Measurements from ENCODE around the gene RAB26.

The RAB26 gene

GRCh38 chr16:2155977-2156848 is 7.8 kb downstream of the RAB26 start:
- peaks cover 40% of the 10 kb centered on the region for H3K36me3 ChIP-seq (replicated peaks)
- H3K4me3 ChIP-seq, result peak overlapping the region; percentile 100
- peaks cover 22% of the 10 kb centered on the region for H3K4me1 ChIP-seq
- no peaks in the 10 kb centered on the region for H3K9me3 ChIP-seq
- DNase-seq (ENCODE audit: low spot score in 2 of 2), result peak; percentile 32 to 62
- in situ Hi-C loops (cut with MboI; ENCODE audit: low sequenced_read_pairs), result no loop called here
- H3K27me3 ChIP-seq (ENCODE audit: low read depth), result no peaks in the 10 kb centered on the region

GRCh38 chr16:2156849-2157224 is 8.4 kb downstream of the RAB26 start:
- H3K9me3 ChIP-seq, result no peaks in the 10 kb centered on the region
- no peaks in the 10 kb centered on the region for H3K27me3 ChIP-seq (ENCODE audit: low read depth)
- H3K4me1 ChIP-seq, result peaks cover 16% of the 10 kb centered on the region
- in situ Hi-C loops (cut with MboI; ENCODE audit: low sequenced_read_pairs), result no loop called here
- H3K36me3 ChIP-seq (replicated peaks), result peaks cover 33% of the 10 kb centered on the region
- no peak for DNase-seq (ENCODE audit: low spot score in 2 of 2)
- H3K4me3 ChIP-seq, result peak overlapping the region; percentile 100

- H3K4me3 ChIP-seq, result no peak overlapping the region; the same call in 1 of the 2 replicates
These were observed 9.2 kb downstream of the RAB26 start for GRCh38 chr16:2157480-2158261.

GRCh38 chr16:2158262-2158638 is 9.8 kb downstream of the RAB26 start:
- H3K9me3 ChIP-seq, result no peaks in the 10 kb centered on the region
- H3K36me3 ChIP-seq (replicated peaks), result peaks cover 19% of the 10 kb centered on the region
- DNase-seq (ENCODE audit: low spot score in 2 of 2), result no peak
- H3K27me3 ChIP-seq (ENCODE audit: low read depth), result no peaks in the 10 kb centered on the region
- H3K4me1 ChIP-seq, result peaks cover 9% of the 10 kb centered on the region
- in situ Hi-C loops (cut with MboI; ENCODE audit: low sequenced_read_pairs), result no loop called here
- H3K4me3 ChIP-seq, result no peak overlapping the region

More at GRCh38 chr16:2157480-2158261, 9.2 kb downstream of the RAB26 start:
- Histone ChIP-seq H3K36me3 (replicated peaks) (peaks cover 25% of the 10 kb centered on the region), H3K4me1 (peaks cover 11% of the 10 kb centered on the region), H3K9me3 (no peaks in the 10 kb centered on the region), H3K27me3 (ENCODE audit: low read depth) (no peaks in the 10 kb centered on the region)
- no peak for DNase-seq (ENCODE audit: low spot score in 2 of 2)
- in situ Hi-C loops (cut with MboI; ENCODE audit: low sequenced_read_pairs), result no loop called here

- Histone ChIP-seq H3K27me3 (ENCODE audit: low read depth) (no peaks in the 10 kb centered on the region), H3K36me3 (replicated peaks) (peaks cover 14% of the 10 kb centered on the region), H3K4me1 (peaks cover 9% of the 10 kb centered on the region), H3K4me3 (no peak overlapping the region), H3K9me3 (no peaks in the 10 kb centered on the region)
- no peak for DNase-seq (ENCODE audit: low spot score in 2 of 2)
- in situ Hi-C loops (cut with MboI; ENCODE audit: low sequenced_read_pairs), result no loop called here
These were observed 10.9 kb downstream of the RAB26 start for GRCh38 chr16:2159175-2159838.

- Histone ChIP-seq H3K9me3 (no peaks in the 10 kb centered on the region), H3K27me3 (ENCODE audit: low read depth) (no peaks in the 10 kb centered on the region), H3K36me3 (replicated peaks) (peaks cover 9% of the 10 kb centered on the region), H3K4me3 (no peak overlapping the region), H3K4me1 (peaks cover 9% of the 10 kb centered on the region)
- DNase-seq (ENCODE audit: low spot score in 2 of 2), result no peak
- in situ Hi-C loops (cut with MboI; ENCODE audit: low sequenced_read_pairs), result no loop called here
These were observed 12.6 kb downstream of the RAB26 start for GRCh38 chr16:2160915-2161551.

GRCh38 chr16:2161911-2162310 is 13.5 kb downstream of the RAB26 start:
- Histone ChIP-seq H3K4me1 (peaks cover 5% of the 10 kb centered on the region), H3K4me3 (no peak overlapping the region), H3K36me3 (replicated peaks) (peaks cover 17% of the 10 kb centered on the region), H3K9me3 (no peaks in the 10 kb centered on the region), H3K27me3 (ENCODE audit: low read depth) (no peaks in the 10 kb centered on the region)
- DNase-seq (ENCODE audit: low spot score in 2 of 2), result no peak
- in situ Hi-C loops (cut with MboI; ENCODE audit: low sequenced_read_pairs), result no loop called here

GRCh38 chr16:2162676-2163118 is 14.3 kb downstream of the RAB26 start:
- H3K27me3 ChIP-seq (ENCODE audit: low read depth), result no peaks in the 10 kb centered on the region
- no peak for DNase-seq (ENCODE audit: low spot score in 2 of 2)
- H3K4me3 ChIP-seq, result no peak overlapping the region
- H3K36me3 ChIP-seq (replicated peaks), result peaks cover 22% of the 10 kb centered on the region
- no peaks in the 10 kb centered on the region for H3K4me1 ChIP-seq
- H3K9me3 ChIP-seq, result no peaks in the 10 kb centered on the region
- in situ Hi-C loops (cut with MboI; ENCODE audit: low sequenced_read_pairs), result no loop called here

- Histone ChIP-seq H3K4me3 (no peak overlapping the region), H3K36me3 (replicated peaks) (peaks cover 26% of the 10 kb centered on the region), H3K4me1 (no peaks in the 10 kb centered on the region), H3K27me3 (ENCODE audit: low read depth) (no peaks in the 10 kb centered on the region), H3K9me3 (no peaks in the 10 kb centered on the region)
- in situ Hi-C loops (cut with MboI; ENCODE audit: low sequenced_read_pairs), result no loop called here
- no peak for DNase-seq (ENCODE audit: low spot score in 2 of 2)
These were observed 14.9 kb downstream of the RAB26 start for GRCh38 chr16:2163211-2163881.

- Histone ChIP-seq H3K4me1 (no peaks in the 10 kb centered on the region), H3K36me3 (replicated peaks) (peaks cover 26% of the 10 kb centered on the region), H3K9me3 (no peaks in the 10 kb centered on the region), H3K4me3 (no peak overlapping the region), H3K27me3 (ENCODE audit: low read depth) (no peaks in the 10 kb centered on the region)
- in situ Hi-C loops (cut with MboI; ENCODE audit: low sequenced_read_pairs), result no loop called here
- no peak for DNase-seq (ENCODE audit: low spot score in 2 of 2)
These were observed 17.4 kb downstream of the RAB26 start for GRCh38 chr16:2165861-2166260.

- H3K4me1 ChIP-seq, result no peaks in the 10 kb centered on the region
- no peaks in the 10 kb centered on the region for H3K9me3 ChIP-seq
- in situ Hi-C loops (cut with MboI; ENCODE audit: low sequenced_read_pairs), result no loop called here
- no peaks in the 10 kb centered on the region for H3K27me3 ChIP-seq (ENCODE audit: low read depth)
- no peak for DNase-seq (ENCODE audit: low spot score in 2 of 2)
- peaks cover 26% of the 10 kb centered on the region for H3K36me3 ChIP-seq (replicated peaks)
- no peak overlapping the region for H3K4me3 ChIP-seq
These were observed 18.0 kb downstream of the RAB26 start for GRCh38 chr16:2166263-2167067.

GRCh38 chr16:2167068-2167638 is 18.7 kb downstream of the RAB26 start:
- in situ Hi-C loops (cut with MboI; ENCODE audit: low sequenced_read_pairs), result no loop called here
- H3K36me3 ChIP-seq (replicated peaks), result peaks cover 31% of the 10 kb centered on the region

More at GRCh38 chr16:2167068-2167638, 18.7 kb downstream of the RAB26 start:
- Histone ChIP-seq H3K4me3 (no peak overlapping the region), H3K27me3 (ENCODE audit: low read depth) (no peaks in the 10 kb centered on the region), H3K9me3 (no peaks in the 10 kb centered on the region), H3K4me1 (no peaks in the 10 kb centered on the region)
- no peak for DNase-seq (ENCODE audit: low spot score in 2 of 2)

All from HAP-1 (cell line).